HepG2 (cell line): ENCODE measurements around the gene TTLL11. TPM values are rescaled to one million over a fixed set of nuclear protein-coding genes. Genes with fewer than 3 reads are reported as not detected.

Experiments
- ATAC-seq: fragments of 200-7000 bp; cut with Tn5 transposase; 3 replicates; pipeline ENCODE4 v1.9.1; 2020; ENCODE audit warnings: mild to moderate bottlenecking, moderate library complexity
- BruUV-seq: library from RNA; stranded (reverse); fragments of 400-500 nt; replicated peaks from 2 replicates; lab custom pipeline; 2021; lab: Mats Ljungman, UMichigan
- CTCF ChIA-PET: fragments of 300-600 bp; formaldehyde crosslinking; extraction: SDS; loops from one replicate; lab custom pipeline; 2021; ENCODE audit warnings: low total read pairs, inconsistent platforms, low intra/inter-chr PET ratio; lab: Yijun Ruan, JAX
- POLR2A ChIA-PET: fragments of 350-600 bp; sonication (Branson Sonifier 250); formaldehyde crosslinking; loops from one replicate; lab custom pipeline; 2020; ENCODE audit warnings: antibody characterized with exemption, inconsistent platforms; lab: Yijun Ruan, JAX
- DNase-seq: peaks from one replicate; pipeline ENCODE4 v3.0.0-alpha.2; 2015; ENCODE audit warnings: low spot score
- FAIRE-seq: peaks from 3 replicates; lab custom pipeline; 2011; peaks lifted over from hg19 to GRCh38; lab: Jason Lieb, UNC
- H2AFZ ChIP-seq: one replicate; pipeline ENCODE4 v1.6.1; 2011; ENCODE audit warnings: low read length, inconsistent platforms
- H3K27ac ChIP-seq: fragments of 300-600 bp; 3 replicates; pipeline ENCODE4 v1.8.0; 2011; ENCODE audit warnings: mixed run types, mild to moderate bottlenecking, mixed read lengths, low read length, inconsistent platforms; ENCODE audit not compliant: insufficient read depth; ENCODE audit errors: extremely low read length
- H3K27me3 ChIP-seq, 2 experiments: fragments of 200-600 bp in 1 of 2; 2 replicates in 1 of 2; 3 replicates in 1 of 2; pipeline versions ENCODE4 v1.6.0 to v1.8.0; 2011; ENCODE audit warnings: low read length in 2 of 2, mild to moderate bottlenecking in 2 of 2, moderate library complexity in 2 of 2, inconsistent platforms in 1 of 2; ENCODE audit not compliant: insufficient read depth in 2 of 2, control insufficient read depth in 1 of 2
- H3K36me3 ChIP-seq, 2 experiments: fragments of 200-600 bp in 1 of 2; replicated peaks in 1 of 2; 2 replicates in 1 of 2; 3 replicates in 1 of 2; pipeline versions ENCODE4 v1.5.1 to v1.8.0; 2011; ENCODE audit warnings: low read length in 2 of 2, inconsistent platforms in 1 of 2; ENCODE audit not compliant: insufficient read depth in 2 of 2, control insufficient read depth in 1 of 2
- H3K4me1 ChIP-seq: 2 replicates; pipeline ENCODE4 v1.5.1; 2012; ENCODE audit warnings: low read length, inconsistent platforms; ENCODE audit not compliant: insufficient read depth
- H3K4me2 ChIP-seq: 2 replicates; pipeline ENCODE4 v1.6.0; 2011; ENCODE audit warnings: low read depth, low read length, inconsistent platforms
- H3K4me3 ChIP-seq, 3 experiments: fragments of 200-600 bp in 1 of 3; sonication (generic), shearing (Covaris generic) in 1 of 3; replicated peaks in 1 of 3; 2 replicates each; pipeline ENCODE4 v1.5.1; 2011 to 2016; ENCODE audit warnings: low read length in 3 of 3, inconsistent platforms in 2 of 3, low read depth in 2 of 3, mild to moderate bottlenecking in 2 of 3, control low read depth in 1 of 3, mixed read lengths in 1 of 3; ENCODE audit not compliant: insufficient read depth in 1 of 3
- H3K79me2 ChIP-seq: one replicate; pipeline ENCODE4 v1.6.1; 2011; ENCODE audit warnings: low read length, inconsistent platforms; ENCODE audit not compliant: insufficient read depth
- H3K9ac ChIP-seq: 2 replicates; pipeline ENCODE4 v1.6.0; 2011; ENCODE audit warnings: mild to moderate bottlenecking, low read depth, low read length, inconsistent platforms; ENCODE audit not compliant: insufficient read depth
- H3K9me3 ChIP-seq: 2 replicates; pipeline ENCODE4 v1.5.1; 2012; ENCODE audit warnings: mild to moderate bottlenecking, low read length
- H4K20me1 ChIP-seq: 2 replicates; pipeline ENCODE4 v1.6.0; 2011; ENCODE audit warnings: inconsistent platforms, mild to moderate bottlenecking, low read length, moderate library complexity; ENCODE audit not compliant: insufficient read depth
- ZNF124 ChIP-seq: sonication (generic); formaldehyde crosslinking; IDR thresholded peaks from 2 replicates; pipeline ENCODE4 v1.4.0; 2020; ENCODE audit warnings: missing genetic modification reagents
- ZNF563 ChIP-seq: sonication (generic); formaldehyde crosslinking; IDR thresholded peaks from 2 replicates; pipeline ENCODE4 v1.8.0; 2022; ENCODE audit warnings: mild to moderate bottlenecking, moderate library complexity, missing genetic modification reagents
- ZNF768 ChIP-seq: sonication (generic); formaldehyde crosslinking; IDR thresholded peaks from 2 replicates; pipeline ENCODE4 v1.4.0; 2020; ENCODE audit warnings: missing genetic modification reagents
- WGBS: methylation state at CpG from one replicate; pipeline ENCODE4 v1.1.6; 2017; ENCODE audit warnings: low lambda C conversion rate; 5-methylcytosine and 5-hydroxymethylcytosine counted together
- in situ Hi-C: cut with HindIII; loops from 2 replicates; pipeline ENCODE4 v1.10.0; 2017; ENCODE audit warnings: low pct_unique_long_range_greater_than_20kb; ENCODE audit not compliant: extremely low pct_ligation_motif_present
- intact Hi-C: fragments of 100-400 bp; cut with micrococcal nuclease; formaldehyde crosslinking; loops from one replicate; pipeline ENCODE4 v1.10.0; 2022; ENCODE audit not compliant: unreplicated experiment
- polyA plus RNA-seq, 8 experiments: library from polyadenylated mRNA; depleted of rRNA in 3 of 8; stranded (reverse) in 7 of 8; unstranded in 1 of 8; fragments of >200 nt; fragmentation: Illumina TruSeq in 4 of 8; extraction: Trizol in 4 of 8; gene quantifications; 2 replicates each; pipeline versions ENCODE4 v1.2.1 to v1.2.3, GENCODE V29; 2011 to 2016; ENCODE audit warnings: low read depth in 4 of 8, missing spikeins in 1 of 8, mixed read lengths in 1 of 8; ENCODE audit not compliant: insufficient read depth in 1 of 8
- total RNA-seq, 5 experiments: library from RNA; depleted of rRNA; stranded (reverse); fragments of >200 nt; fragmentation: Illumina TruSeq; extraction: Trizol; gene quantifications; 2 replicates each; pipeline ENCODE4 v1.2.3, GENCODE V29; 2016; ENCODE audit warnings: low read depth in 1 of 5
- TF ChIP-seq, protein P1 (sequence below): sonication (generic); formaldehyde crosslinking; IDR thresholded peaks from 2 replicates; pipeline ENCODE4 v1.5.0; 2020; ENCODE audit warnings: mild to moderate bottlenecking, low read depth, missing genetic modification reagents, borderline replicate concordance

Gene TTLL11
- total and polyA plus RNA-seq, 2 of the 13 experiments (the other 11 are each of a cell fraction or from before 2014, with no cell fraction given) = 4.5 to 5.2 TPM

GRCh38 chr9:122133984-122134535 is 41.0 kb upstream of the TTLL11 start:
- in situ Hi-C loops = no loop called here
- POLR2A ChIA-PET = no interaction called here

DNA sequence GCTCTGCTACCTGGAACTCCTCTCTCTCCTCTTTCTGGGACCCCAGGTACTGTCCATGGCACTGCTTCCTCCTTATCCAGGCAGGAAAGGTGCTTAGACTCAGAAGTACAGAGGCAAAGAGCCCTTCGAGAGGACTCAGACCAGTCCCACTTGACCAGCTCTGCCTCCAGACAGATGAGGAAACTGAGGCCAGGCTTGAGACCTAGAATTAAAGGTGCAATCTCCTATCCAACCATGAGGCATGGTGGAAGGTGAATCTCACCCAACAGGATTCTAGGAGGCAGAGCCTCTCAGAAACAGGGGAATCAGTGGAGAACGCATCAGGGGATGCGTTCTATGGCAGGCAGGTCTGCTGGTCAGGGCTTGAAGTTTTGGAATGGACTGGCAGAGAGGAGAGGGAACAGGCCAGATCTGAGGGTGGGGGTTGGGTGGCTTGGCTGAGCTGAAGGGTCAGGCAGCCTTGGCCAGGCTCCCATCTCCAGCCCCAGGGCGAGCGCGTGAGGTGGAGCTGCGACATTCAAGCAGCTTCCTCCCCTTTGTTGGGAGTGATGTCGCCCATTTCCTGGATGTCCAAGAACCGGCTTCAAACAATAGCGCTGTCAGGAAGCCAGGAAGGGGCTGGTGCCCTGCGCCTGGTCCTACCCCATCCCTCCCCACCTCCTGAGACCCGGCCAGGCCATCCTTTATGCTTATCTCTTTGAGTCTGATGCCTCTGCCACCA is 40.3 kb upstream of the TTLL11 start:
- in situ Hi-C loops (no loop called here), intact Hi-C loops (no loop called here)
- DNase-seq = no peak
- WGBS = 91% methylated on average over 3 of the region's 12 CpGs
- Histone ChIP-seq H4K20me1 (no peaks in the 10 kb centered on the region), H2AFZ (no peak overlapping the region), H3K27me3 (peaks cover 0 to 15% of the 10 kb centered on the region in 2 experiments; a peak in 1 of 5 replicates), H3K9me3 (no peaks in the 10 kb centered on the region), H3K4me2 (no peak overlapping the region), H3K36me3 (no peaks in the 10 kb centered on the region), H3K4me1 (peaks cover 52% of the 10 kb centered on the region)
- BruUV-seq = no TSS peak
- no peak for FAIRE-seq
- POLR2A ChIA-PET = no interaction called here
- no peak for TF ChIP-seq ZNF563 (CRISPR knock-in tag)
- TF ChIP-seq ZNF768 = peak; percentile 75
- TF ChIP-seq, all 625 proteins: peak for 1
- Histone ChIP-seq H3K9ac (no peak overlapping the region), H3K79me2 (no peaks in the 10 kb centered on the region), H3K4me3 (no peak overlapping the region), H3K27ac (no peak overlapping the region)
- ATAC-seq = no peak
- CTCF ChIA-PET = no interaction called here

More at GRCh38 chr9:122133984-122134535, 41.0 kb upstream of the TTLL11 start:
- Histone ChIP-seq H3K27ac (no peak overlapping the region), H3K4me1 (peaks cover 59% of the 10 kb centered on the region), H2AFZ (no peak overlapping the region), H3K4me3 (no peak overlapping the region), H3K27me3 (peaks cover 0 to 15% of the 10 kb centered on the region in 2 experiments; a peak in 1 of 5 replicates), H3K4me2 (no peak overlapping the region), H3K36me3 (no peaks in the 10 kb centered on the region), H4K20me1 (no peaks in the 10 kb centered on the region), H3K79me2 (no peaks in the 10 kb centered on the region), H3K9me3 (no peaks in the 10 kb centered on the region), H3K9ac (no peak overlapping the region)
- no peak for DNase-seq
- ATAC-seq = no peak
- no TSS peak for BruUV-seq
- intact Hi-C loops = no loop called here
- 88% methylated on average over 17 of the region's 17 CpGs for WGBS
- TF ChIP-seq ZNF124 (CRISPR knock-in tag) = no peak
- TF ChIP-seq, protein P1, sequence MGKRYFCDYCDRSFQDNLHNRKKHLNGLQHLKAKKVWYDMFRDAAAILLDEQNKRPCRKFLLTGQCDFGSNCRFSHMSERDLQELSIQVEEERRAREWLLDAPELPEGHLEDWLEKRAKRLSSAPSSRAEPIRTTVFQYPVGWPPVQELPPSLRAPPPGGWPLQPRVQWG (CRISPR knock-in tag) = no peak
- no peak for FAIRE-seq
- CTCF ChIA-PET = interaction anchor here (1.1 kb wide), 1 partner anchor 9 kb away, joined by 3 read pairs; no protein-coding TSS in a partner anchor
